Stimulated activated CD8-positive, alpha-beta memory T cell treated with anti-CD3 and anti-CD28 coated beads, Interleukin-15, amount 100 ng/mL, for 24 hours (primary cell): ENCODE measurements around the gene TTC38.
"Not testable (repeated sequence)": the region's sequence is repeated elsewhere in the genome, so short reads cannot be mapped to it uniquely, and the experiment has no call there.

Source experiments
- DNase-seq: peaks from one replicate; pipeline ENCODE4 v3.0.0-alpha.2; 2020; ENCODE audit warnings: low read depth

TTC38 gene

DNA sequence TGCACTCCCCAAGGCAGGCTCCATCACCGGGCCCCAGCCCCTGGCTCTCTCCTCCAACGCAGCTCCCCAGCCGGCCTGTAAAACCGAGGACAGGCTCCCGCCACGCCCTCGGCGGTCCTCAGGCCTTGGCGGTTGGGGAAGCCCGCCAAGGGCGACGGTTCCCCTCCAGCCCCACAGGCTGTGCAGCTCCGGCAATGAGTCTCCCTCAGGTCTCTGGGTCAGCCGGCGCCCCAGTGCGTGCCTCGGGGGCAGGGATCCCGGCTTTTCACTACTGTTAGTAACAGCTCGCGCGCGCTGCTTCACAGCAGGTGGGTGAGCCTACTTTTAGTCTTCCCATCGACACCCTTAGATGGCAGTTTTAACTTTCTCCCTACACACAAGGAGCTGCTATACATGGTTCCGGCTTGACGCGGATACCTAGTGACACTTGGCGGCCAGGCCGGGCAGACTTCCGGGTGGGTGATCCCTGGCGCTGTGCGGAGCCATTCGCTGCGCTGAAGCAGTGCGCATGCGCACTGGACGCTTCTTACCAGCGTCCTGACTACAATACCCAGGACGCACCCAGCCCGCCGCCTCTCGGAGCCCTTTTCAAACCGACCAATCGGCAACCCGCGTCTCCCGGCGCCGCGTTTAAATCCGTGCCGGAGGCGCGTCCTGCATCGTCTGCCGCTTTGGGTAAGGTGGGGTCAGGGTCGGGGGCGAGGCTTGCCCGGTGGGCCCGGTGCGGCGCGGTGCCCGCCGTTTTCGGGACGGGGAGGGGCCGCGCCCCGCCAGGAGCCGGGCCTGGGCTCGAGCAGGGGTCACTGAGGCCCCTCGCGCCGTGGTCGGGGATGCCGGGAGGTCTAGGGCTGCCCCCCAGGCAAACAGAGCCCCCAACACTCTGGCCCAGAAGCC is 28.7 kb downstream of the TTC38 start, which contains the start of gene GTSE1:
Gene GTSE1 (plus strand): TSS at position 614 of the 894 bp plus-strand sequence. CDS start 531 bp downstream, outside the sequence.
- peak; percentile 90 for DNase-seq

DNA sequence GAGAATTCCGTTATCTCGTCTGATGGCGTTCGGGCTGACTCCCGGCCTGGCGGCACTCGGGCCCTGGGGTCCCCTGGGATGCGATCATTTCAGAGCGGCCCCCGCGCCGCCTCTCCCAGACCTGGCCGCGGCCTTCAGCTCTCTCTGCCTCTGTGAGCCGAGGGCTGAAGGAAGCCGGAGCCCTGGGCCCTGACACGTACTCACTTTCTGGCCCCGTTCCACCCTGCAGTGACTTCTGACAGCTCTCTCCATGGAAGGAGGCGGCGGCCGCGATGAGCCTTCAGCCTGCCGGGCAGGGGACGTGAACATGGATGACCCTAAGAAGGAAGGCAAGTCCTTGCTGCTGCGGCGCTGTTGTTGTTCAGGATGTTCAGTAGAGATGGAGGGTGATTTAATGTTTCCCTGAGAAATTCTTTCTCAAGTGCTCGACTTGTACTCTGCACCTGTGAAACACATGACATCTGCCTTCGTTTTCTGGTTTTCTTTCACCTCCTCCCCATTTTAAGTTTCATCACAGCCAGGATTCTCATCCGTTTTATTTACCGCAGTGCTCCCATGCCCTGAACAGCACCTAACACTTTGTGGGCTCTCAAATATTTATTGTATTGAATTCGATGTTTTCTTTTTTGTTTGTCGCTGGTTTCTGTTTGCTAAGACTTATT is 29.5 kb downstream of the TTC38 start:
- DNase-seq, result no peak

DNA sequence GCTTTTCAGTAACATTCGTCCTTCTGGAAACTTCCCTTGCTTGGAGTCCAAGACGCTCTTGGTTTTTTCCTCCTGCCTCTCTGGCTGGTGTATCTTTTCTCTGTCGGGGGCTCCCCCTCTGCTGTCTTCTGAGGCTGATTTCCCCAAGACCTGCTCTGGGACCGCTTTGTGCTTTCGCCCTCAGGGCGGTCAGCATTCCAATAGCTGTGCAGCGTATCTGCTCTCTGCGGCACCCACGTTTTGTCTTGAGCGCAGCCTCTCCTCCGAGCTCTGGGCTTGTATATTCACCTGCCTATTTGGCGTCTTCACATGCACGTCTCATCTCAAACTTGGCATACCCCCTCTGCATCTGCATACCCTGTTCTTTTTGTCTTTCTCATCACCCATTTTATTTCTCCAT is 31.3 kb downstream of the TTC38 start:
- no peak for DNase-seq

DNA sequence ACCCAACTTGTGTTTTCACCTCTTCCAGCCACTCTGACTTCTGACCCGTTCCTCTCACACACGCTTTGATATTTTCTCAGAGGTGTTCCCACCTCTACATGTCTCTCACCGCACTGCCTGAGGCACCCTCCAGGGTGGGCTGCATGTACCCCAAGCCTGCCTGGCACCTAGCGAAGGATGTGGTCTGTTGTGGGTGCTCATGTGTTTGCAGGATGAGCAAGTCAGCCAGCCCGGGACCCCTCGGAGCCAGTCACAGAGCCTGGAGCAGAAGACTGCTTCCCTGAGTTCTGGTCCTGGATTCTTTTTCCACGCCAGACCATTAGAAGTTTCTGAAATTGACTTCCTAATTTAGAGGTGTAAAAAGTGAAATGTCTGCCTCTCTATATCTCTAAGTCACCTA is 32.7 kb downstream of the TTC38 start:
- DNase-seq, result no peak

DNA sequence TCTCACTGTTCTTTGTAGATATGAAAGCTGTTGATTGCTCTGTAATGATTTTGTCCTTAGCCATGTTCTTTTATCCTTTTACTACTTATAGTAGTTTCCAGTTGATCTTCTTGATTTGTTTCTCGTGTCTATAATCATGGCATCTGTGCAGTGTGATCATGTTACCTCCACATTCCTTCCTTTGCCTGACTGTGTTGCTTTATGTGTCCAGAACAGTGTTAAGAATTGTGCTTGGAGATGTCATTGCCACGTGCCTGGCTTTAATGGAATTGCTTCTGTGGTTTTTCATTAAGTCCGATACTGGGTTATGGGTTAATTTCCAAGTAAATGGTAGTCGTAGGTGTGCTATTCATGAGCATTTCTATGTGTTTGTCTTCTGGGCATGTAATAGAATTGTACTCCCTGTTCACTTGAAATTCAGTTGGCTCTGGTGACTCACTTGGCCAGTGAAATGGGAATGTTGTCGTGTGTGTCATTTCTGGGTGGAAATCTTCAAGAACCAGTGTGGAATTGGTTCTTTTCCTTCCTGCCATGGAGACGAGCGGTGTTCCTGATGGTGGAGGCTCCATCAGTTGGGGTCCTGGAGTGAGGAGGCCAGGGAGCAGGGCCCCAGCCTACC is 35.6 kb downstream of the TTC38 start:
- no peak for DNase-seq

DNA sequence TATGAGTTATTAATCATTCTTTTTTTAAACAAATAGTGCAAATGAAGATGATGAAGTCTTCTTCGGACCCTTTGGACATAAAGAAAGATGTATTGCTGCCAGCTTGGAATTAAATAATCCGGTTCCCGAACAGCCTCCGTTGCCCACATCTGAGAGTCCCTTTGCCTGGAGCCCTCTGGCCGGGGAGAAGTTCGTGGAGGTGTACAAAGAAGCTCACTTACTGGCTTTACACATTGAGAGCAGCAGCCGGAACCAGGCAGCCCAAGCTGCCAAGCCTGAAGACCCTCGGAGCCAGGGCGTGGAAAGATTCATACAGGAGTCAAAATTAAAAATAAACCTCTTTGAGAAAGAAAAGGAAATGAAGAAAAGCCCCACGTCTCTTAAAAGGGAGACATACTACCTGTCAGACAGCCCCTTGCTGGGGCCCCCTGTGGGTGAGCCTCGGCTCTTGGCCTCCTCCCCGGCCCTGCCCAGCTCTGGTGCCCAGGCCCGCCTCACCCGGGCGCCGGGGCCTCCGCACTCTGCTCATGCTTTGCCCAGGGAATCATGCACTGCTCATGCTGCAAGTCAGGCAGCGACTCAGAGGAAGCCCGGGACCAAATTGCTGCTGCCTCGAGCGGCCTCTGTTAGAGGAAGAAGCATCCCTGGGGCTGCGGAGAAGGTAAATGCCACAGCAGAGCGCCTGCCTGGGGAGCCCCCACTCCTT is 40.6 kb downstream of the TTC38 start:
- DNase-seq, result no peak

DNA sequence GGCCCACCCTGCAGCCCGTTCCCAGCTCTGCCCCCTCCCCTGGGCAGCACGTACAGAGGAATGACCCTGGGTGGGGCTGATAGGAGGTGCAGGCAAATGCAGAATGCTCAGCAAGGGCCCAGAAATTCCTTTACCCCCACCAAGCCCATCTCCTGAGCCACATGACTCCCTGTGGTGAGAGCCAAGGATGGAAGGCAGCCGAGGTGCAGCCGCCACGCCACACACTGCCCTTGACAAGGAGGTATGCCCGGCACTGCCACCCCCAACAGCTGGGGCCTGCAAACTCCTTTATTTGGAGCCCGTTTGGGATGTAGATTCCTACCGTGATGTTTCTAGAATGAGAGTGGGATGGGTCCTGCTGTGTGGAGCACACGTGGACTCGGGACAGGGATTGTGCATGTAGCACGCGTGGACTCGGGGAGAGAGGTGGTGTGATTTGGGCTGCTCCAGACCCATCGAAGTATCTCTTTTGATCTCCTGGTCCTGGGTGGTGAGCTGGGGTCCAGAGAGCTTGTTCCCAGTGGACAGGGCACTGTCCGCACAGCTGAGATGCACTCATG is 41.8 kb downstream of the TTC38 start:
- no peak for DNase-seq

DNA sequence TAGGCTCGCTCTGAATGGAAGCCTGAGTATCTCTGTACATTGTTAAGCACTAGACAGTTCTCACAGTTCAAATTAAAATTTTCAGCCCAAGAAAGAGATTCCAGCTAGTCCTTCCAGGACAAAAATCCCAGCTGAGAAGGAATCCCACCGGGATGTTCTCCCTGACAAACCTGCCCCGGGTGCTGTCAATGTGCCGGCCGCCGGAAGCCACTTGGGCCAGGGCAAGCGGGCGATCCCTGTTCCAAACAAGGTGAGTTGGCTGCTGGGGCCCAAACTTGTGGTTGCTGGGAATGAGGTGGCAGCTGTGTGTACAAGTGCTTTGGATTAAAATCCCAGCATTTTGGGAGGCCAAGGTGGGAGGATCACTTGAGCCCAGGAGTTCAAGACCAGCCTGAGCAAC is 44.2 kb downstream of the TTC38 start:
- no peak for DNase-seq

DNA sequence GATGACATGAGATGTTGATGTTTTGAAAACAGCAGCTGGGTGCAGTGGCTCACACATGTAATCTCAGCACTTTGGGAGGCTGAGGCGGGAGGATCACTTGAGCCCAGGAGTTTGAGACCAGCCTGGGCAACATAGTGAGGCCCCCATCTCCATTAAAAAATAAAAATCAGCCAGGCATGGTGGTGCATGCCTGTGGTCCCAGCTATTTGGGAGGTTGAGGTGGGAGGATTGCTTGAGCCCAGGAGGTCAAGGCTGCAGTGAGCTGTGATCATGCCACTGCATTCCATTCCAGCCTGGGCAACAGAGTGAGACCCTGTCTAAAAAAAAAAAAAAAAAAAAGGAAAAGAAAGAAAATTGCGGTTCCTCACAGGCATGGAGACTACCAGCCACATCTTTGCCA is 45.0 kb downstream of the TTC38 start:
- not testable (repeated sequence) for DNase-seq

DNA sequence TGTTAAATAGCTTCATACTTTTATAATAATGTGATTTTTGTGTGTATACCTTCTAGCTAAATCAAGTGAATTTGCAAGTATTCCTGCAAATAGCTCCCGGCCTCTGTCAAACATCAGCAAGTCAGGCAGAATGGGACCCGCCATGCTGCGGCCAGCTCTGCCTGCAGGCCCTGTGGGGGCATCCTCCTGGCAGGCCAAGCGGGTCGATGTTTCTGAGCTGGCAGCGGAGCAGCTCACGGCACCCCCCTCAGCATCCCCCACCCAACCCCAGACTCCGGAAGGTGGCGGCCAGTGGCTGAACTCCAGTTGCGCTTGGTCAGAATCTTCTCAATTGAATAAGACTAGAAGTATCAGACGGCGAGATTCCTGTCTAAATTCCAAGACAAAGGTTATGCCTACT is 48.2 kb downstream of the TTC38 start:
- no peak for DNase-seq

DNA sequence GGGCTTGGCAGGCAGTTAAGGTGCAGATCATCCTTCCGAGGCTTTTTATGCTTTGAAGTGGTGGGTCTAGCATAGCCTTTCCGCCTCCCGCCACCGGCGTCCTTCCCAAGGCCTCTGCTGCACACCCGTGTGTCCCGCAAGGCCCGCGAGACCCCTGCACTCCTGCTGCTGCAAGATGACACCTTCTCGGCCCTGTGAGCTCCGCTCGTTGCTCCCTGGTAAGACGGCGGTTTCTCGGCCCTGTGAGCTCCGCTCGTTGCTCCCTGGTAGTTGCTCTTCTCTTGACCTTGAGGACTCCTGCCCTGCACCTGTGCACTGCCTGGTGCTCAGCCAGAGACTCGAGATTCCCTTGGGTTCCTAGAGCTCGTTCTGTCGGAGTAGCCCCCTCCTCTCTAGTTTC is 49.8 kb downstream of the TTC38 start:
- DNase-seq, result no peak

DNA sequence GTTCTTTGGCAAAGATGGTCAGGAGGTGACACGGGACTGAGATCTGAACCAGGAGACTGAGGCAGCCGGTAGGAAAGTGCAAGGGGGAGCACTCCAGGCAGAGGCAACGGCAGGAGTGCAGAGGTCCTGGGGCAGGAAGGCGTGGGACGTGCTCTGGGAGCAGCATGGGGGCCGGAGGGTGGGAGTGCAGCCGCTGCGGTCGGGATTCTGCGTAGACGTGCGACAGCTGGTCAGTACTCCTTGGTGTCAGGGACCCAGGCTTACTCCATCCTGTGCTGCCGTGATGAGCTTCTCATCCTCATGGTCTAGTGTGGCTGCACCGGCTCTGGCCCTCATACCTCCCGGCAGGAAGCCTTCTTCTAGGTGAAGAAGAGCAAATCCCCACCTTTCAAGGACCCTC is 50.8 kb downstream of the TTC38 start:
- no peak for DNase-seq

DNA sequence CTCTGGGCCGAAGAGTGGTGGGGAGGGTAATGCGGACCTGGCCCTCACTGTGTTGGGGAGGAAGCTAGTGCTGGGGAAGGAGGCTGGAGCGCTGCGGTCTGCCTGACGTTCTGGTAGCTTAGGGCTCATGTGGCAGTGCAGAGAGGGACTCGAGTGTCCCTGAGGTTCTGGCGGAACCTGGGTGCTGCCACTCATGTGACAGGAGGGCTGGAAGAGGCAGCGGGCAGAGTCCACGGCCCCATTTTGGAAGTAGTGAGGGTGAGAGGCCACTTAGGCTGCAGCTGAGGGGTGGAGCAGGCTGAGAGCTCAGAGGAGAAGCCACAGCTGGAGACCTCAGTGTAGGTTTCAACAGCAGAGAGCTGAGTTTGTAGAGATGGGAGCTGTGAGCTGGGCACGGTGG is 51.5 kb downstream of the TTC38 start:
- DNase-seq, result no peak

DNA sequence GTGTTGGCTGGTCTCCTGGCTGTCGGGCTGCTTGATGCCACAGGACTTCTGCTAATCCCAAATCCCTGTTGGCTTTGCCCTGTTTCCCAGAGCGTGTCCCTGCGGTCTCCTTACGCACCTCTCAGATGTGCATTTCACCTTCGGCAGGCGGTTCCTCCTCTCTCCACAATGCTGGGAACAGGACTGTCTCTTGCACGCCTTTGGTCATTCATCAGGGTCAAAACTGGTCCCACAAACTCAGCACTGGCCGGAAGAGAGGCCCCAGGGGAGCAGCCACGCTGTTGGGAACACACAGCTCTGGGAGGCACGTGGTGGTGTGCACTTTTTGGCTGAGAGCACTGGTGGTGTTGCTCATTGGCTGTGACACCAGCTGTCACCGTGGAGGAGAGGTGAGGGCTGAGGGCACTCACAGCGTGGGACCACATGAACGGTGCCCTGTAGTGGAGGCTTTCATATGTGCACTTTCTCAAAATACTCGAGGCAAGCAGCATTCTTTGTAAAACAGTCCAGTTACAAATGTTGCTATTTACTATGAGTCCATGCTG is 52.4 kb downstream of the TTC38 start:
- DNase-seq, result no peak

DNA sequence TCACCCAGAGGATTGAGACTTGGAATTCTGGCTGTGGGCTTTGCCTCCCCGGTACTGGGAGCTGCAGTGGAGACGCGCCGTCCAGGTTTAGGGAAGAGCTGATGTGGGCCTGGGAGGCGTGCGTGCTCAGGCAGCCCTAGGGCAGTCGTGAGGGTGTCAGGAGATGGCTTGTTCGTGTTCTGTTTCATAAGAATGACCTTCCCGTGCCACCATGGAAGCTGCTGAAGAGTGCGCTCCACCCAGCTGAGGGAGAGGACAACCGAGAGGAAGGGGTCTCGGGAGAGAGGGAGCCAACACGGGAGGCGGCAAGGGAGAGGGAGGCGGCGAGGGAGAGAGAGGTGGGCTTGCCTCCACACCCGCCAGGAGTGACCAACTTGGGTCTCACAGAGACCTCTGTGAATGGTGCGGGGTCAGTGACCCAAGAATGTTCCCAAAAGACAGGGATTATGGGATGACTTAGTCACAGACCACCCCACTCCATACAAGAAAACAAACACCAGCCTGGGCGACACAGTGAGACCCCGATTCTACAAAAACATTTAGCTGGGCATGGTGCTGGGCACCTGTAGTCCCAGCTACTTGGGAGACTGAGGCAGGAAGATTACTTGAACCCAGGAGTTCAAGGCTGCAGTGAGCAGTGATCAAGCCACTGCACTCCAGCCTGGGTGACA is 53.0 kb downstream of the TTC38 start:
- DNase-seq, result no peak

DNA sequence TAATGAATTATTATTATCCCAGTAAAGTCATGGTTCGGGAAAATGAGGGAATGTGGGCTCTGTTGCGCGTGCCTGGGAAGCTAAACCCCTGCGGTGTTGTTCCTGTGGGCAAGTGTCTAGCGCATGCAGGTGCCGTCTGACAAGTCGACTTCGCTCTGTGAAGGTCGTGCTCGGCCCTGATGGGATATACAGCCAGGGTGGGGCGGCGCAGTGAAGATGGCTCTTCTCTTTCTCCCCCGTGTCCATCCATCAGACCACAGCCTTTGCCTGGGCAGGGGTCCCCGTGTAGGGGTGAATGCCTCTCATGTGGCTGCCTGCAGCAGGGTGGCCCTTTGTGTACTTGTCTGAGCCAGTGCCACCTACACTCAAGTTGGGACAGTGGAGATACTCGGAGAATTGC is 54.9 kb downstream of the TTC38 start:
- DNase-seq, result no peak

DNA sequence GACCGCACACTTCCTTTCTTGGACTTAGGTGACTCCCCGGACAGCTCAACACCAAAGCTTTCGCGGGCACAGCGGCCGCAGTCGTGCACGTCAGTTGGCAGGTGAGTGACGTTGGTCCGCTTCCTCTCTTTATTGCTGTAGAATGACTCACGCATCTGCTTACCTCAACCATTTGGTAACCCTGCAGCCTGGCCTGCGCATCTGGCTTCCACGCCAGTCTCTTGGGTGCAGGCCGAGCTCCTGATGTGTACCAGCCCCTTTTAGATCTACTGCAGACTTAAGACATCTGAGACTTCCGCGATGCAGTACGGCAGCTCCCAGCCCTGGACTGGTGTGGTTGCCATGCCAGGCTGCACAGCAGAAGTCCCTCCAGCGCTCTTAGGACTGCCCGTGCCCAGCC is 55.4 kb downstream of the TTC38 start:
- DNase-seq, result no peak

DNA sequence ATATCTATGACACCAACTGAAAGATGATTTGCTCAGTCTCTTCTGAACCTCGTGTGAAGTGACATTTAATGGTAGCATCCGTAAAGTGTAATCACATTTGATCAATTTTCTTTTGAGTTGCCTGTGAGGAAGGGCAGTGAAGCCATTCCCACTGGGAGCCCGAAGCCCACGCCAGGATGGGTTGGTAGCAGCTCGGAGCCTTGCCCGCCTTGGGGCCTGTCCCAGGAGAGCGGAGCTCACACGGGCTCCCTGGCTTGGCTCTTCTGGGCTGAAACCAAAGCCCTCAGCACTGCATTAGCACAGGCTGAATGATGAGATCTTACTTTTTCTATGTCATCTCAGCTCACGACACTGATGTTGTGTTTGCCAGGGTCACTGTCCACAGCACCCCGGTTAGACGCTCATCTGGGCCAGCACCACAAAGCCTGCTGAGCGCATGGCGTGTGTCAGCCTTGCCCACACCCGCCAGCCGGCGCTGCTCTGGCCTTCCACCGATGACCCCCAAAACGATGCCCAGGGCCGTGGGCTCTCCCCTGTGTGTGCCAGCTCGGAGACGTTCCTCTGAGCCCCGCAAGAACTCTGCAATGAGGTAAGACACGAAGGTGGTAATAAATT is 58.4 kb downstream of the TTC38 start:
- DNase-seq, result no peak

DNA sequence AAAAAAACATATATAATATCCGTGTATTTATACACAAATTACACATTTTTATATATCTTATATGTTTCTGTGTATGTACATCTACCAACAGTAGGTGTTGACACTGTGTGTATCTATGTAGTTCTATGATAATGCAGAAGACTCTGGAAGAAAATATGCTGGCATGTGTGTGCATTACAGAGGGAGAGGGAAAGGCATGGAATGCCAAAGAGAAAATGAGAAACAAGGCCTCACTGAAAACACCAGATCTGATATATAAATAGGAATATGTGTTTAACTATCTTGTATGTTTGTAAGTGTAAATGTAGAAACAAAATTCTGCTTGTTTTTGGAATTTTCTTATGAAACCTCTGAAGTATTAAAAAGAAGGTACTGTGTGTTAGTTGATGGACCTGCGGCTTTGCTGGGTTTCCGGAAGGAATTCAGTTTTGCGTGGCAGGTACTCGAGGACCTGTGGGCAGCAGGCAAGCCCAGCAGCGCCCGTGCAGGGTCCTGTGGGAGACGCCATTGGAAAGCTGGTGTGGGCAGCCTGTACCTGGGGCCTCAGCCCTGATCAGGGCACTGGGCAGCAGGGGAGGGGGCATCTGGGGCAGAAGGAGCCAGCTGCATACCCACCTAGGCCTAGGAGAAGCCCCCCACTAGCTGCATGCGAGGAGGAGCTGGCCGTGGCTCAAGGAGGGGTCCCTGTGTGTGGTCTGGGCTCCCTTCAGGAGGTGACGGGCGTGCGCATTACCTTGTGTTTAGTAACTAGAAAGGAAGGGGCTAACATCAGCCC is 60.1 kb downstream of the TTC38 start:
- no peak for DNase-seq

DNA sequence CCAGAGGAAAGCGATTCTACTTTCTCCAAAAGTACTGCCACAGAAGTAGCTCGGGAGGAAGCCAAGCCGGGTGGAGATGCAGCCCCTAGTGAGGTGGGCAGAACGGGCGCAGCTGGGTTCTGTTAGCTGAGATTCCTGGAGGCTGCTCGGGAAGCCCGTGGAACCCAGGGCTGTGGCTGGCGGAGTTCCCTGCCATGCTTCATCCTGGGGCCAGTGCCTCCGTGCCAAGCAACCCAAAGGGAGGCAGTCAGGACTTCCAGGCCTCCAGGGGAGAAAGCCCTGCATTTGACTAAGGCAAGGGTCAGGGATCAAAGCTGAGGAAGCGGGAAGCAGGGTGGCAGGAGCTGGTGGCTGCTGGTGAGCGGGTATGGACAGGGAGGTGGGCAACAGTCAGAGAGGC is 61.0 kb downstream of the TTC38 start:
- DNase-seq, result no peak
